ENCODE data around the gene CHRNA9. TPM values are rescaled to one million over a fixed set of nuclear protein-coding genes. Genes with fewer than 3 reads are reported as not detected.
A peak's percentile ranks its signal among the peaks of the same experiment; 100 is the strongest.

The CHRNA9 gene
- total RNA-seq, 1 experiment from 2014 or later, result not detected

- BruUV-seq (replicated peaks), result no TSS peak
- Histone ChIP-seq H3K27ac (ENCODE audit: low read length) (peak overlapping the region; percentile 62; the same call in 1 of the 2 replicates), H3K4me3 (ENCODE audit: low read depth in 2 of 2, low read length in 2 of 2) (no peak overlapping the region), H3K4me1 (ENCODE audit: control insufficient read depth, insufficient read depth, low read length) (peaks cover 5% of the 10 kb centered on the region; the same call in 1 of the 2 replicates), H3K27me3 (ENCODE audit: control insufficient read depth, insufficient read depth, low read length) (no peaks in the 10 kb centered on the region), H3K9me3 (ENCODE audit: control insufficient read depth, insufficient read depth, low read depth, low read length) (0 out of 2 replicates have a peak, but pooled peaks cover 4% of the 10 kb centered on the region), H3K36me3 (ENCODE audit: control insufficient read depth, insufficient read depth, low read length) (no peaks in the 10 kb centered on the region)
- TF ChIP-seq CTCF (IDR thresholded peaks at IDR 0.05), result no peak
- TF ChIP-seq POLR2AphosphoS5 (IDR thresholded peaks at IDR 0.05; ENCODE audit: low read depth, low read length), result no peak
- no peak for TF ChIP-seq SIN3A (IDR thresholded peaks at IDR 0.05; ENCODE audit: borderline replicate concordance, insufficient read depth, low read depth, low read length)
- no peak for TF ChIP-seq REST (IDR thresholded peaks at IDR 0.05; ENCODE audit: insufficient read depth in 1 of 2, low read depth in 2 of 2, low read length in 1 of 2)
- TF ChIP-seq TCF7L2 (IDR thresholded peaks at IDR 0.05; ENCODE audit: low read depth, low read length), result no peak
- in situ Hi-C loops (cut with HindIII; ENCODE audit: low pct_unique_long_range_greater_than_20kb, low sequenced_read_pairs) (no loop called here), intact Hi-C loops (cut with micrococcal nuclease; ENCODE audit: unreplicated experiment) (loop anchor here (1.0 kb wide), 1 partner anchor 158 kb away; no protein-coding TSS in a partner anchor)
- CTCF ChIA-PET, result no interaction called here
- DNase-seq (ENCODE audit: low read depth, low spot score) (no peak), ATAC-seq (no peak)
- POLR2A ChIA-PET, result interaction anchor here (0.6 kb wide), 1 partner anchor 58 kb away, joined by 3 read pairs; no protein-coding TSS in a partner anchor
Measured at GRCh38 chr4:40308528-40309122, 26.5 kb upstream of the CHRNA9 start.

DNA sequence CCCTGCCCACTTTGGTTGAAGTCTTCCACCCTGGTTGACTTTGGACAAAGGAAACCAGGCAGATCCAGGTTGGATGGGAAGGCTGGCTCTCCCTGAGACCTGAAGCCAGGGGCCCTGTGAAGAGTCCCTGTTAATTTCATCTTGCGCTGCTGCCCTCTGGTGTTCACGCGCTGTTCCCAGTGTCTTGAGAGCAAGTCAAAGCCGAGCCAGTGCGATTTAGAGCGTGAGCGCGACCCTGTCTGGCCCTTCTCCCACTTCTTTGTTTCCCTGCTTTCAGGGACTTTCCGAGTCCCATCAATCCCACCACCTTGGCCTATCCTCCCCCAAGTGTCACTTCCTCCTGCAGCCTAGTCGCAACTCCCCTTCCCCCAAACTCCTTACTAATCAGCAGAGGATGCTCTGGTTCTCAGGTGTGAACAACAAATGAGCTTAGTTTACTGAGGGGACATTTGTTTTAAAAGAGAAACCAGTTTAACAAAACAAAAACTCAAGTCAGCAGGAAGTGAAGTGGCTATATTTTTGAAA lies 25.8 kb upstream of the CHRNA9 start:
- POLR2A ChIA-PET, result no interaction called here
- H3K27ac ChIP-seq (ENCODE audit: low read length), result peak overlapping the region; percentile 65
- no peaks in the 10 kb centered on the region for H3K27me3 ChIP-seq (ENCODE audit: control insufficient read depth, insufficient read depth, low read length)
- peak; percentile 61 for DNase-seq (ENCODE audit: low read depth, low spot score)
- in situ Hi-C loops (cut with HindIII; ENCODE audit: low pct_unique_long_range_greater_than_20kb, low sequenced_read_pairs) (no loop called here), intact Hi-C loops (cut with micrococcal nuclease; ENCODE audit: unreplicated experiment) (loop anchor here (1.0 kb wide), 1 partner anchor 159 kb away; no protein-coding TSS in a partner anchor)
- 0 out of 2 replicates have a peak, but pooled peaks cover 4% of the 10 kb centered on the region for H3K9me3 ChIP-seq (ENCODE audit: control insufficient read depth, insufficient read depth, low read depth, low read length)
- no peaks in the 10 kb centered on the region for H3K36me3 ChIP-seq (ENCODE audit: control insufficient read depth, insufficient read depth, low read length)
- H3K4me3 ChIP-seq (ENCODE audit: low read depth in 2 of 2, low read length in 2 of 2), result peak overlapping the region in 1 of 2 experiments; percentile 37; a peak in 2 of 4 replicates
- peaks cover 5% of the 10 kb centered on the region; the same call in 1 of the 2 replicates for H3K4me1 ChIP-seq (ENCODE audit: control insufficient read depth, insufficient read depth, low read length)
- ATAC-seq, result peak; percentile 97
- TF ChIP-seq REST (IDR thresholded peaks at IDR 0.05; ENCODE audit: insufficient read depth in 1 of 2, low read depth in 2 of 2, low read length in 1 of 2) (no peak), POLR2AphosphoS5 (IDR thresholded peaks at IDR 0.05; ENCODE audit: low read depth, low read length) (no peak), CTCF (IDR thresholded peaks at IDR 0.05) (peak; percentile 83), TCF7L2 (IDR thresholded peaks at IDR 0.05; ENCODE audit: low read depth, low read length) (no peak), SIN3A (IDR thresholded peaks at IDR 0.05; ENCODE audit: borderline replicate concordance, insufficient read depth, low read depth, low read length) (no peak)
- CTCF ChIA-PET, result interaction anchor here (0.5 to 0.9 kb wide), 3 partner anchors 54 to 366 kb away, joined by 3 to 5 read pairs (median 4); no protein-coding TSS in a partner anchor
- no TSS peak for BruUV-seq (replicated peaks)
